NCI-H1048 (cell line): Measurements from ENCODE around the gene FAM118A.
"Not testable (repeated sequence)": the region's sequence is repeated elsewhere in the genome, so short reads cannot be mapped to it uniquely, and the experiment has no call there.

ENCODE experiments used
- DNase-seq: peaks from one replicate; lab custom pipeline; 2025; lab: John Stamatoyannopoulos, UW

Gene FAM118A

DNA sequence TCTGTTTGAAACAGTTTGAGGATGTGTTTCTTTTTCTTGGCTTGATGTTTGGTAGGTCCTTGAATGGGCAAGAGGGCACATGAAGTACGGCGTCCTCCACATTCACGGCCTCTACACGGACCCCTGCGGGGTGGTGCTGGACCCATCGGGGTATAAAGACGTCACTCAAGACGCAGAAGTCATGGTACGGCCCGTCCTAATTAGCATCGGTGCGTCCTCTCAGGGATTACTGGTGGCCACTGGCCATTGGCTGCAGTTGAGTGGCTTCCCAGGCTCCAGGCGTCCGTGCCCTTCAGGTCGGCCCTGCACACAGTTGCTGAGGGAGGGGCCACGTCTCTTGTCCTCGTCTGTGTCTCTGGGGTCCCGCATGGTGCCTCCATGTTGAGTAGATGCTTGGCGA, 20.8 kb downstream of the FAM118A start:
- no peak for DNase-seq

DNA sequence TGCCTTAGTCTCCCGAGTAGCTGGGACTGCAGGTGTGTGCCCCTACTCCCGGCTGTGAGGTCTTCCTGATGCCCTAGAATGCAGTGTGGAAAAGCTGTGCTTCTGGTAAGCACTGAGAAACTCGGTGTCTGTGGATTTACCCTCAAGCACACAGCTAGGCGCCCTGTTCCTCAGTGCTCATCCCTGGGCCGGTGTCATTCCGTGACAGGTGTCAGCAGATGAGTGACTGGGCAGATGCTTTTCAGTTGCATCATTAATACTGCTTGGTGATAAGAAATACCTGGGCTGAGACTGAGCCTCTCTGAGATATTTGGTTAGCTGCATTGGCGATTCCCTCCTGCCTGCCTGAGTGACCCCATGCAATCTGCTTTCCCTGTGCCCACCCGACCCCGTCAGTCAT, 21.8 kb downstream of the FAM118A start:
- no peak for DNase-seq

DNA sequence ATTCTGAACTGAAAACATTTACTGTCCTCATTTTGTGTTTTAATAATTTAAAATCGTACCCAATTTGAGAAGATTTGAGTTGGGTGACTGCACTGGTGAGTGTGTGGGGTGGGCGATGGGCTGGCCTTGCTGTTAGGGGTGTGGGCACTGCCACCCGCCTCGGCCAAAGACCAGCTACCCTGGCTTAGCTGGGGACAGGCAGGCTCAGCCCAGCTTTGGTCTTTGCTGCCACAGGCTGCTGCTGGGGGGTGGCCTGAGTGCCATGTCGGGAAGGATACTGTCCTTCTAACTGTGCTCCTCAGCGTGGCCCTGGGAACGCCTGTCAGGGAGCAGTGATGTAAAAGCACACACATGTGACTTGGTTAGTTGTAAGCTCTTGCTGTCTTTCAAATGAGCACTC, 22.3 kb downstream of the FAM118A start:
- DNase-seq, result no peak

DNA sequence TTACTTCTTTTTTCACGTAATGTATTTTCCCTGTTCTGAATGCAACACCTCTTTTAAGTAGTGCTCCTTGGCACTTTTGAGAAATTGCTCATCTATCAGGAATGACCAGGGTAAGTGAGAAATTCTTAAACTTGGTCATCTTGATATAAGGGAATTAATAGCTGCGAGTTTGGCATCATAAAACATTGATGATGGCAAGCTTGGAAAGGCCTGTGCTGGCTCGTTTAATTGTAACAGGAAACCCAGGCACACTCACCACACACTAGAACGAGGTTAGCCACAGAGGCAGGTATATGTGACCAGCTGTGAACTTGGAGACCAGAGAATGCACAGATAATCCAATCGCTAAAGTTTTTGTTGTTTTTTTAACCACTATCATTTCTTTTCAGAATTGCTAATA, 24.3 kb downstream of the FAM118A start:
- no peak for DNase-seq

DNA sequence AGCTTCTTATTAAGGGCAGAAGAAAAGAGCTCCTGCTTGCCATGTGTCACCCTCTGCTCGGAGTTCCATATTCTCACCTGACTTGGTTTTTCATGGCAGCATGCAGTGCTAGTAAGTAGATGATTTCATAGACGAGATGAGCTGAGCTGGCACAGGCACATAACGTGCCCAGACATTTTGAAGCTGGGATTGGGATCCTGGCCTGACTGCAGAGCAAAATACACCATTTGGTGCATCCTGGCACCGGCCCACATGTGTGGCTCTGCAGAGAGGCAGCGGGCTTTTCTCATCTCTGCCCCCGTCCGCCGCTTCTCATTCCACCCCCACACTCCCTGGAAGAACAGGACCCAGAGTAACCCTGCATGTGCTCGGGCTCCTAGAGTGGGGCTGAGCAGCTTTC, 24.8 kb downstream of the FAM118A start:
- DNase-seq, result no peak

DNA sequence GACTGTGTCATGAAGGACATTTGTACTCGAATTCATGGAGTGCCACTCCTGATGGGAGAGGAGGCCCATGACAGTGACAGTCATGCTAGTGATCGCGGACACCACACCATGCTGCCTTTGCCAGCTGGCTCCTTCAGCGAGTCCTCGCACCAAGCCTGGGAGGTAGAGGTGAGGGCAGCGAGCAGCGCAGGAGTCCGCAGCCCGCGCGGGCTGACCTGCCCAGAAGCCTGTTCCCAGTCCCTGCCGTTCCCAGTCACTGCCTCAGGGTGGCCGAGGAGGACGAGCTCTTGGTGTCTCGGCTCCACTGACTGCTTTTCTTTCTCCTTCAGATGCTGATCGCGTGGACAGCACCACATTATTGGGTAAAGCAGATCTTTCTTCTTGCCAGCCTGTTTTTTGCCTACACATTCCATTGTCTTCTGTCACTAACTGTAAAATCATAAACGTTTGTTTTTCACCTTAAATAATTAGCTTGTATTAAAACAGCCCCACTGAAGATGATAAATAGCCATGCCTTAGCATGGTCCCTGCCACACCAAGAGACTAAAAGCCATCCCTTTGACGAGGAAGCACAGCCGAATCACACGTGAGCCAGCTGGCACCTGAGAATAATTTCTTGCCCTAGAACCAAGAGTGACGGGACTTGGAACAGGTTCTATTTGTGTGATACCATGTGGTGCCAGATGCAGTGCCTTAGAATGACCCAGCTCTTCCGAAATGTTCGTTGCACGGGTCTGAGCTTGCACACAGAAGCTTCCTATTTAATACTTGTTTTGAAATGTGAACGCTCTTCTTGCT, 25.5 kb downstream of the FAM118A start:
- DNase-seq, result no peak

DNA sequence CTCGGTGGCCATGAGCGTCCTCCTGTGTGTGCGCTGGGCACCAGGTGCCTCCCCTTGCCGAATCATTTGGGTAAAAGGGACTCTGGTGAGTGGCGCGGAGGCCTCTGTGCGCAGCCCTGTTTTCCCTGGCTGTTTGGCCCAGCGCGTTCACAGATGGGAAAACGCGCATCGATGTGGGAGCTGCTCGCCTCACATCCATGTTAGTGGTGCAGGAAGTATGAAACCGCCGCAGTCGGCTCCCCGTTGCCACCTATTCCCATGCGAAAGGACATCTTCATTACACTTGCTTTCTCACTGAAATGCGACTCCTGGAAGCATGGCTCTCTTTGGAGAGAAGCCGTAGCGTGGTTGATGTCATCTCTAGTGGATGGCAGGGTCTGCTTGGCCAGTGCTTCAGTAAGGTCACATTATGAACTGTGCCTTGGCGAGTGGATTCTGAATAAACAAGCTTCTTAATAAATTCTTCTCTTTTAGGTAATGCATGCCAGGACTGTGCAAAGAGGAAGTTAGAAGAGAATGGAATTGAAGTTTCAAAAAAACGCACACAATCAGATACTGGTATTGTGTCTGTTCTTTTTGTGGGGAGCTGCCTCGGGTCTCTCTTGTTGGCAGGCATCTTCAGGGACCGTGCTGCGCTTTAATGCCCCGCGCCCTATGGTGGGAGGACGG, 26.3 kb downstream of the FAM118A start:
- DNase-seq, result no peak

DNA sequence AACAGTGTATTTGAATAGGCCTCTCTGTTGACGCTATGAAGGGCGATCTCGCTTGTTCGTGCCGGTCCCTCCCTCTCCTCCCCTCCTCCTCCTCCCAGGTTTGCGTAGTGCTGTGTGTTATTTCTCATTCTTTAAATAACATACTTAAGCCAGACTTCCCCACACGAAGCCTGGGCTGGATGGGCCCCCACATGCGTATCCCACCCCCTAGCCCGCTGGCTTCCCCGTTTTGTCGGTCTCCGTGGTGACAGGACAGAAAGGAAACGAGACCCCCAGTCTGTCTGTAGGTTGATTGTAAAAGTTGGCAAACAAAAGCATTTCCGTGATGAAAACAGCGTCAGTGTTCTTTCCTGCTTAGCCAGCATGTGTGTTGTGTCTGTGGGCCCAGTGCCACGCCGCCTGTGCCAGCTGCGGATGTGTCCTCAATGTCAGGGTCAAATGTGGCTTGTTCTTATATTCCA, 27.3 kb downstream of the FAM118A start:
- DNase-seq, result no peak

DNA sequence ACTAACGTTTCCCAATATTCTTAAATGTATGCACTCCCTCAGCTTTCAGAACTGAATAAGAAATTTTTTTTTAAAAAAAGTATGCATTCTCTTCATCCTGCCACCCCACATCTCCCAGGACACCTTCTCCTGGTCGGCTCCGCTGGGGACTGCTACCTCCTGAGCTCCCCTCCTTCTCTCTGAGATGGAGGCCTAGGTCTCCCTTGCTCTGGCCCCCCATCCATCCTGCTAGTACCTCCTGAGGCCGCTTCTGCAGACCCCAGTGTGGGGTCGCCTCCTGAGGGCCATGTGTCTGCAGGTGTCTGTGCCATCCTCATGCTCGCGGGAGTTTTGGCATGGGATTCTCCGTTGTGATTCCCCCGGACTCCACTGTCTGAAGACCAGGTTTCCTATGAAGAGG, 27.8 kb downstream of the FAM118A start:
- no peak for DNase-seq

DNA sequence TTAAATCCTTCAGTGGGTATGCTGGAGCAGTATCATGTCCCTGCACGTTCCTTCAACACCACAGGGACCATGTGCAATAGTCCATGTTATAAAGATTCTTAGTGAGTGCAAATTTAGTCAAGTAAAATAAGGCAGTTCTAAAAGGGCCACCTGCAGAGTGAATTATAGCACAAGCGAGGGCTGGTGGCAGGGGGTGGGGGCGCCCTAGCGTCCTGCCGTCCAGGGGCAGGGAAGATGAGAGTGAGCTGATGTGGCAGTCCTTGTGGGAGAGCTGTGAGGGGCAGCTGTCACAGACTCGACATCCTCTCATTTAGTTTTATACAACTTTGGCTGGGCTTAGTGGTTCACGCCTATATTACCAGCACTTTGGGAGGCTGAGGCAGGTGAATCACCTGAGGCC, 29.1 kb downstream of the FAM118A start:
- DNase-seq, result no peak

DNA sequence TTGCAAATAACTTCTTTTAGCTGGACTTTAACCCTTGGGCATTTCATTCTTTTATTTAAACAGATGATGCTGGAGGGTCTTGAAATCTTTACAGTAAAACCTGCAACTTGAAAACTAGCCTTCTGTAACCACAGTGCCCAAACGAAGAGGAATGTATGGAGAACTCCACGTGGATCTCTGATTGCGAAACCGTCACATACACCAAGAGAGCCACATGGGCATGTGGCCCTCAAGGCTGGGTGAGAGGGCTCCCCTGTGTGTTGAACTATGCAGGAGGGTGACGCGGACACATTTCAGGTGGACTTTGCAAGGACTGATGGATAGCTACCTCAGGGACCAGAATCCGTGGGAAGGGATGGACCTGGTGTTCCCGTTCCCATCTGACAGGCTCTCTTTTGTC, 30.6 kb downstream of the FAM118A start:
- no peak for DNase-seq

DNA sequence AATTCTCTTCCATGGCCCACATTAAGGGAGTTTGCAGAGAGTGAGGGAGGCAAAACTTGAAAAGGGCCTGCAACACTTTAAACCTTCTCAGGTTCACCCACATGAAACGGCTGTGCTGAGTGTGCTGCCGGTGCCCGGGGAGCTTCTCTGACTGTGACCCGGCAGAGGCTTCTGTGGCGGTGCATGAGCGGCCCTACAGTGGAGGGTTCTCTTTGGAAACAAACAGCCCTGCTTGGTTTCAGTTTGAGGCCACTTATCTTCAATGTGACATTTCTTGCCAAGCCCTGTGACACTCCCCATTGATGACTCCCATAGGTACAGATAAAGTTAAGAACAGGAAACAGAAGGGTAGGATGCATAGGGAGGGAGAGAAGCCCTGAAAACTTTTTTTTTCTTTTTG, 31.8 kb downstream of the FAM118A start:
- DNase-seq, result no peak

DNA sequence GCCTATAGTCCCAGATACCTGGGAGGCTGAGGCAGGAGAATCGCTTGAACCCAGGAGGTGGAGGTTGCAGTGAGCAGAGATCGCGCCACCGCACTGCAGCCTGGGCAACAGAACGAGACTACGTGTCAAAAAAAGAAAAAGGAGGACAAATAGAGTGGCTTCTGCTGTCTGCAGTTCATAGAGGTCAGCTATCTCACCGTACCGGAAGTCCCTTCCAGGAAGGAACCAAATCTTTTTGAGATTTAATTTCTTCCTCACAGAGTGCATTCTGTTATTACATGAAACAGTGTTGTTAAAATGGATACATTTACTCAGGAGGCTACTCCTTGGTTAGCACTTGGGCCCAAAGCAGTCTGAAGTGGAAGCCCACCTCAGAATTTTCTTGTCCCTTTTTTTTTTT, 33.4 kb downstream of the FAM118A start:
- no peak for DNase-seq

DNA sequence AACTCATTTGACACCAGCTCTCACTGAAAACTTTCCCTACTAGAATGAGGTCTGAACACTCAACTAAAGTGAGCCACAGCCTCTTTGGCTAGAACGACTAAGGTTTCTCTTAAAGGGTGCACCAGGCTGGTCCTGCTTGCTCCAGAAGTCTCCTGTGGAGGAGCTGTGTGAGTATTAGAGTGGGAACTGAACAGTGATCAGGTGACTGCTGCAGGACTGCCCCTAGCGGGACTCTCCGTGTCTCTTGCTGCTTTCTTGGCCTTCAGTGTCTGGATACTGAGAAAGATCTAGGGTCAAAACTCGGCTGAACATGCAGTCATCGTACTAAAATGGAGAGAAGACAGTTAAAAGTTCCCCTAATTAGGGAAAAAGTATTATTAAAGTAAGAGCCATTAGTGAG, 34.6 kb downstream of the FAM118A start:
- no peak for DNase-seq

DNA sequence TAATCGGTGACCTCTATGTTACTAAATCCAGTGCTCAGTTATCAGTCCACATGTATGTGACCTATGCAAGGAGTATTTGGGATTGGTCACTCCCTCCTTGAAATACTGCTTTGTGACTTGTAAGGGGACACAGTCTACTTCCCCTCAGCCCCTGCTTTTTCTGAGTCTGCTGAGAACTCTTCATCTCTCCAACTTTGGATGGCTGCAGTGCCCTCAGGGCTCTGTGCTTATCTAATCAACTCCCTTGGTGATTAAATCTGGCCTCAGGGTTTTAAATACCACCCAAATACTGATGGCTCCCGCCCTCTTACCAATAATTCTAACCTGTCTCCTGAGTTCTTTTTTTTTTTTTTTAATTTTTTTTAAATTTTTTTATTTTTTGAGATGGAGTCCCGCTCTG, 40.2 kb downstream of the FAM118A start:
- DNase-seq, result no peak

DNA sequence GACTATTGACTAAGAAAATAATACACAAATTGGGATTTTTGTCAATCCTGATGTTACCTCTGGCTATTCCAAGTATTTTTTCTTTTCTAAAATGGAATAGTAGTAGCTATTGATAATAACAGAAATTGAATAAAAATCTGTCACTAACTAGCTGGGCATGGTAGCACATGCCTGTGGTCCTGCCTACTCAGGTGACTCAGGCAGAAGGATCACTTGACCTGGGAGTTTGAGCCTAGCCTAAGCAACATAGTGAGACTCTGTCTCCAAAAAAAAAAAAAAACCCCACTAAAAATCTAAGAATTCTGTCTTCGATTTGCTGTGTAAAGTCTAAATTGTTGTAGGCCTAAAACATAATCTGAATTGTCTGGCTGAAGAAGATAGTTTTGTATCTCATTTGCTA, 42.2 kb downstream of the FAM118A start:
- DNase-seq, result no peak

DNA sequence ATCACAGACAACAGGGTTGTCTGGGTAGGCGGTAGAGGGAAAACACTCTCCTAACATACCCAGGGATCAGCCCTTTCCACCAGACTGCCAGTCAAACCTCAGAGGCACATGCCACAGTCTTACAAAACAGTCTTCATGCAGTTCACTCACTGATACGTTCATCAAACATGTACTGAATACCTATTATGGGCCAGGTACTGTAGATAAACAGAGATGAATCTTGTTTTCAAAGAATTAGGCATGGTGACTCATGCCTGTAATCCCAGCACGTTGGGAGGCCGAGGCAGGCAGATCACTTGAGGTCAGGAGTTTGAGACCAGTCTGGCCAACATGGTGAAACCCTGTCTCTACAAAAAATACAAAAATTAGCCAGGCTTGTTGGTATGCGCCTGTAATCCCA, 43.0 kb downstream of the FAM118A start:
- DNase-seq, result not testable (repeated sequence)

DNA sequence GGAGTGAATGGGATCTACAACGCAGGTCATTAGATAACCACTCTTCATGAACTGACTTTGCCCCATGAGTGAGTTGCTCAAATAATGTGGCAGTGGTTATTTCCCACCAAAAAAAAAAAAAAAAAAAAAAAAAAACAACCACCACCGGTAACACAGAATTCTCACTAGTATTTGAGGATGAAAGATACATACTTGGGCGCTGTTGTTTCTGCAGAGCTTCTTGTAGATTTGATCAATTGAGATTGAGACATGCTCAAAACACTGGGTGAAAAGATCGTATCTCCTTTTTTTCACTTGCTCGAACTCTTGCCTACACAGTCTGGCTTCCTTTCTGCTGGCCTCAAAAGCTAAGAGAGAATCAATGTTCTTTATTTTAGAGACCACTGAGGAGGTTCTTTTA, 44.1 kb downstream of the FAM118A start:
- no peak for DNase-seq

DNA sequence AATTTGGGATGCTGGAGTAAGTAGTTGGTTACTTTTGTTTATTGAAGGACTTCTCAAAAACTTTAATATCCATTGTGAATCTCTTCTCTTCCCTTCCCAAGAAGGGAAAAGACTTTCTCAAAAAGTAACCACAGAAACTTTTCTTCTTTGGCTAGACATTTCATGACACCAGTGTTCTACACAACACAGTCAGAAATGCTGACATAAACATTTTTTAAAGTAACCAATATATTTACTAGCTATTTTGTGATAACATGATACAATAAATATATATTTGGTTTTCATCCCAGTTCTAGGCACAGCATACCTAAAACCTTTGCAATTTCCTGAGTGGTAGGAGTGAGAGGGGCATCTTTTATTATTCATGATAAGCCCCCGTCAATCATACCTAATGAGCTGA, 47.8 kb downstream of the FAM118A start:
- no peak for DNase-seq

DNA sequence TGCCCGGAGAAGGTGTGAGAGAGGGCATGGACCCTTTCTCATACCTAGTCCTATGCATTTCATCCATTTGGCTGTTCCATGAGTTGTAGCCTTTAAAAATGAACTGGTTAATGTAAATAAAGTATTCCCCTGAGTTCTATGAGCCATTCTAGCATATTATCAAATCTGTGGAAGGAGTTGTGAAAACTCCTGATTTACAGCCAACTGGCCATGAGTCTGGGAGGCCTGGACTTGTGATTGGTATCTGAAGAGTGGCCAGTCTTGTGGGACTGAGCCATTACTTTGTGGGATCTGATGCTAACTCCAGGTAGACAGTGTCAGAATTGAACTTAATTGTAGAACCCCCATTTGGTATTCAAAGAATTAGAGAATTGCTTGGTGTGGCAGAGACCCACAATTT, 48.4 kb downstream of the FAM118A start:
- DNase-seq, result no peak

DNA sequence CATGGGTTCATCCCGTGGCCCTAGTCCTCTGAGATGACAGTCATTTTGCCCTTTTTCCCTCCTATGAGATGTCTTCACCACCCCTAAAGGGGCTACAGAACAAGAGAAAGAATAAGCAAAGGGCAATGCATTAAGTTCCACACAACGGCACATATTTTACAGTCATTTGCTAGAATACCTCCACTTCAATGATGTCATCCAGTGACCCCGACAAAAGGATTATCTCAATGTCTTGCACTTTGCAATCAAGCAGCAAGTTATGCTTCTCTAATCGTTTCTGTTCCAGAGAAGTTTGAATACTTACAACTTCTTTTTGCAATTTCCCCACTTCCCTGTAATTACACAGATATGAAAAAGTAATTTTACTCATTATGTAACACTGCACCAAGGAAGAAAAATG, 49.9 kb downstream of the FAM118A start:
- no peak for DNase-seq

DNA sequence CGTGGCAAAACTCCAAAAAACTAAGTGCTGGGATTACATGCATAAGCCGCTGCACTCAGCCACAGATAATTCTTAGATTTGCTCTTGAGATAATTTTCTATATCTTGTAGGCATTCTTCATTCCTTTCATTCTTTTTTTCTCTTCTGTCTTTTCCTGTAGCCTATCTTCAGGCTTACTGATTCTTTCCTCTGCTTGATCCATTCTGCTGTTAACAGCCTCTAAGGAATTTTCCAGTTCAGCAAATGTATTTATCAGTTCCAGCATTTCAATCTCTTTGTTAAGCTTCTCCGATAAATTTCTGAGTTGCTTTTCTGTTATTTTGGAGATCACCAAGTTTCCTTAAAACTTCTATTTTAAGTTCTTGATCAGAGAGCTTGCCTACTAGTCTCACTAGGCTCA, 57.0 kb downstream of the FAM118A start:
- no peak for DNase-seq

DNA sequence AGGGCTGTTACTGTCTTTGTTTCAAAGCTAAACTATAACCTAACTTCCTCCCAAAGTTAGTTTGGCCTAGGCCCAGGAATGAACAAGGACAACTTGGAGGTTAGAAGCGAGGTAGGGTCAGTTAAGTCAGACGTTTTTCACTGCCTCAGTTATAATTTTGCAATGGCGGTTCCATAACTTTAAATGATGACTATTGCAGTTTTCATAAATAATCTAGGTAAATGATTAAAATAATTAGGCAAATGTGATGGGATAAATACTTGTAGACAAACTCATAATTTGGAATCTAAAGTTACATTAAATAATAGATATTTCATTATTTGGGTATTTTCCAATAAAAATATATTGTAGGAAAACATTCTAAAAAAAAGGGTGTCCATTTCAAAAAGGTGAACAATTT, 63.9 kb downstream of the FAM118A start:
- not testable (repeated sequence) for DNase-seq

DNA sequence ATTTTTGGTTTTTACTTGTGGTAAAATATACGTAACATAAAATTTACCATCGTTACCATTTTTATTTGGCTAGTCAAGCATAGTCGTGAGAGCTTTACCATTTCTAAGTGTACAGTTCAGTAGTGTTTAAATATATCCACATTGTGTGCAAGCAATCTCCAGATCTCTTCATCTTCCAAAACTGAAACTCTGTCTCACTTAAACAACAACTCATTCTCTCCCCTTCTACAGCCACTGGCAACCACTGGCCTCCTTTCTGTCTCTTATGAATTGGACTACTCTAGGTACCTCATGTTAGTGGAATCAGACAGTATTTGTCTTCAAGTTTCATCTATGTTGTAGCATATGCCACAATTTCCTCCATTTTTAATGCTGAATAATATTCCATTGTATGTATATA, 66.3 kb downstream of the FAM118A start:
- no peak for DNase-seq
